Astrocyte (in vitro differentiated cells and primary cell): ENCODE data around the gene B3GALT6. TPM values are rescaled to one million over a fixed set of nuclear protein-coding genes. Genes with fewer than 3 reads are reported as not detected.
A peak's percentile ranks its signal among the peaks of the same experiment; 100 is the strongest.

Source experiments
- DNase-seq: peaks from one replicate; pipeline ENCODE4 v3.0.0-alpha.2; 2010; ENCODE audit warnings: low read depth
- FAIRE-seq: peaks from 2 replicates; lab custom pipeline; 2011; peaks lifted over from hg19 to GRCh38; lab: Jason Lieb, UNC
- H2AFZ ChIP-seq: 2 replicates; pipeline ENCODE4 v1.6.0; 2012; ENCODE audit warnings: low read depth, low read length, inconsistent platforms
- H3K27ac ChIP-seq: 2 replicates; pipeline ENCODE4 v1.5.1; 2011; ENCODE audit warnings: low read depth, low read length, inconsistent platforms
- H3K27me3 ChIP-seq: 2 replicates; pipeline ENCODE4 v1.6.0; 2011; ENCODE audit warnings: low read length, inconsistent platforms; ENCODE audit not compliant: insufficient read depth
- H3K36me3 ChIP-seq: 2 replicates; pipeline ENCODE4 v1.5.1; 2011; ENCODE audit warnings: low read length, inconsistent platforms; ENCODE audit not compliant: insufficient read depth
- H3K4me1 ChIP-seq: 2 replicates; pipeline ENCODE4 v1.5.1; 2011; ENCODE audit warnings: low read length, inconsistent platforms; ENCODE audit not compliant: insufficient read depth
- H3K4me2 ChIP-seq: 2 replicates; pipeline ENCODE4 v1.6.0; 2012; ENCODE audit warnings: low read length, inconsistent platforms
- H3K4me3 ChIP-seq: 2 replicates; pipeline ENCODE4 v1.5.1; 2011; ENCODE audit warnings: low read depth, mild to moderate bottlenecking, low read length, inconsistent platforms; ENCODE audit not compliant: insufficient read depth
- H3K79me2 ChIP-seq: 2 replicates; pipeline ENCODE4 v1.6.0; 2012; ENCODE audit warnings: mild to moderate bottlenecking, low read length, inconsistent platforms; ENCODE audit not compliant: insufficient read depth
- H3K9ac ChIP-seq: 2 replicates; pipeline ENCODE4 v1.6.0; 2012; ENCODE audit warnings: mild to moderate bottlenecking, low read length, inconsistent platforms
- H3K9me3 ChIP-seq: 2 replicates; pipeline ENCODE4 v1.5.1; 2012; ENCODE audit warnings: low read depth, mild to moderate bottlenecking, low read length, inconsistent platforms; ENCODE audit not compliant: insufficient read depth
- H4K20me1 ChIP-seq: 2 replicates; pipeline ENCODE4 v1.6.0; 2012; ENCODE audit warnings: low read length, inconsistent platforms; ENCODE audit not compliant: insufficient read depth
- H3K27ac Mint-ChIP-seq: one replicate; pipeline ENCODE4 v1.8.0; 2021; ENCODE audit warnings: mild to moderate bottlenecking, mixed read lengths; ENCODE audit not compliant: unreplicated experiment
- H3K27me3 Mint-ChIP-seq: one replicate; pipeline ENCODE4 v1.8.0; 2021; ENCODE audit warnings: low read depth, mixed read lengths; ENCODE audit not compliant: unreplicated experiment
- H3K36me3 Mint-ChIP-seq: one replicate; pipeline ENCODE4 v1.8.0; 2021; ENCODE audit warnings: low read depth, mixed read lengths; ENCODE audit not compliant: unreplicated experiment
- H3K4me1 Mint-ChIP-seq: one replicate; pipeline ENCODE4 v1.8.0; 2021; ENCODE audit warnings: low read depth, mixed read lengths; ENCODE audit not compliant: unreplicated experiment
- H3K4me3 Mint-ChIP-seq: one replicate; pipeline ENCODE4 v1.8.0; 2021; ENCODE audit warnings: mild to moderate bottlenecking, moderate library complexity, mixed read lengths; ENCODE audit not compliant: unreplicated experiment
- H3K9me3 Mint-ChIP-seq: one replicate; pipeline ENCODE4 v1.8.0; 2021; ENCODE audit warnings: mild to moderate bottlenecking, mixed read lengths; ENCODE audit not compliant: unreplicated experiment
- EZH2 ChIP-seq: IDR thresholded peaks from 2 replicates; pipeline ENCODE4 v1.6.1; 2012; ENCODE audit warnings: mild to moderate bottlenecking, low read length, inconsistent platforms; ENCODE audit not compliant: insufficient read depth
- total RNA-seq: library from RNA; stranded (reverse); gene quantifications from 2 replicates; pipeline ENCODE4 v1.2.1, GENCODE V29; 2021
- TF ChIP-seq, protein P1 (sequence below): IDR thresholded peaks from 2 replicates; pipeline ENCODE4 v1.5.1; 2011; ENCODE audit warnings: low read depth, mild to moderate bottlenecking, inconsistent platforms, low read length, moderate library complexity; ENCODE audit not compliant: insufficient read depth

Gene B3GALT6
- total RNA-seq, 1 donor from 2014 or later, result 22.4 TPM

DNA sequence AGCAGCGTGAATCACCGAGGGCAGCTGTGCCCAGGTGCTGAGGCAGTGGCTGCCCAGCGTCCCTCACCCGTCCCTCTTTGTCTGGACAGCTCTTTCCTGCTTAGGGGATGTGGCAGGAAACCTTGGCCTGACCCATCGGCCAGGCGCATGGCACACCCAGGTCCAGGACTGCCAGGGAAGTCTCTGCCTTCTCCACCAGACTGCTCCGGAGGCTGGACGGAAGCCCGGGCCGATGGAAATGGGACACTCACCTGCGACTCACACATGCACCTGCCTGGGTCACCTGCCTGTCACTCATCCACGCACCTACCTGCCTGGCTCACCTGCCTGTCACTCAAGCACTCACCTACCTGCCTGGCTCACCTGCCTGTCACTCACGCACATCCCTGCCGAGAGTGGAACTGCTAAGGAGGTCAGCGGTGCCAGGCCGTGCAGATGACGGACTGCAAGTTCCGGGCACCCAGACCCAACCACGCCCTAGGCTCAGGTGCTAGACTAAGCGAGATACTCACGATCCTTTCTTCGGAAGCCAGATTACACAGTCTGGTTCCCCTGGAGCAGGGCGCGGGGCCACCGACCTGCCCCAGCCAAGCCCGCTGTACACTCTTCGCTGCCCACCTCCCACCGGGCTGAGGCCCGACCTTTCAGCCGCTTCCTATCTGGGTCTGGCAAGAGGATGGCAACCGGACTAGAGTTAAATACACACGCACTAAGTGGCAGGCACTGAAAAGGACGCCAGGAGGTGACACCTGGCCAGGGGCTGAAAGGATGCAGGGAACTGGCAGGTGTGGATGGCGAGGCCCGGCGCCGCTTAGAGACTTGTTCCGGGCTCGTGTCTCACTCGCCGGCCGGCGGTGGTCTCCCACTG lies 40.5 kb downstream of the B3GALT6 start:
- H3K4me1 Mint-ChIP-seq, result peaks cover 35% of the 10 kb centered on the region
- Histone ChIP-seq H3K9me3 (no peaks in the 10 kb centered on the region), H3K4me1 (peaks cover 40% of the 10 kb centered on the region), H3K4me2 (peak overlapping the region; percentile 99), H3K27ac (peak overlapping the region; percentile 90), H4K20me1 (peaks cover 47% of the 10 kb centered on the region), H3K4me3 (peak overlapping the region; percentile 88), H3K79me2 (peaks cover 61% of the 10 kb centered on the region), H3K36me3 (no peaks in the 10 kb centered on the region), H3K27me3 (no peaks in the 10 kb centered on the region), H3K9ac (peak overlapping the region; percentile 99), H2AFZ (no peak overlapping the region)
- peaks cover 8% of the 10 kb centered on the region for H3K36me3 Mint-ChIP-seq
- no peaks in the 10 kb centered on the region for H3K9me3 Mint-ChIP-seq
- FAIRE-seq (no peak), DNase-seq (no peak)
- TF ChIP-seq, protein P1, sequence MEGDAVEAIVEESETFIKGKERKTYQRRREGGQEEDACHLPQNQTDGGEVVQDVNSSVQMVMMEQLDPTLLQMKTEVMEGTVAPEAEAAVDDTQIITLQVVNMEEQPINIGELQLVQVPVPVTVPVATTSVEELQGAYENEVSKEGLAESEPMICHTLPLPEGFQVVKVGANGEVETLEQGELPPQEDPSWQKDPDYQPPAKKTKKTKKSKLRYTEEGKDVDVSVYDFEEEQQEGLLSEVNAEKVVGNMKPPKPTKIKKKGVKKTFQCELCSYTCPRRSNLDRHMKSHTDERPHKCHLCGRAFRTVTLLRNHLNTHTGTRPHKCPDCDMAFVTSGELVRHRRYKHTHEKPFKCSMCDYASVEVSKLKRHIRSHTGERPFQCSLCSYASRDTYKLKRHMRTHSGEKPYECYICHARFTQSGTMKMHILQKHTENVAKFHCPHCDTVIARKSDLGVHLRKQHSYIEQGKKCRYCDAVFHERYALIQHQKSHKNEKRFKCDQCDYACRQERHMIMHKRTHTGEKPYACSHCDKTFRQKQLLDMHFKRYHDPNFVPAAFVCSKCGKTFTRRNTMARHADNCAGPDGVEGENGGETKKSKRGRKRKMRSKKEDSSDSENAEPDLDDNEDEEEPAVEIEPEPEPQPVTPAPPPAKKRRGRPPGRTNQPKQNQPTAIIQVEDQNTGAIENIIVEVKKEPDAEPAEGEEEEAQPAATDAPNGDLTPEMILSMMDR, result no peak
- no peak for TF ChIP-seq EZH2
- peak overlapping the region; percentile 93 for H3K27ac Mint-ChIP-seq
- H3K27me3 Mint-ChIP-seq, result no peaks in the 10 kb centered on the region
- H3K4me3 Mint-ChIP-seq, result peak overlapping the region; percentile 93

DNA sequence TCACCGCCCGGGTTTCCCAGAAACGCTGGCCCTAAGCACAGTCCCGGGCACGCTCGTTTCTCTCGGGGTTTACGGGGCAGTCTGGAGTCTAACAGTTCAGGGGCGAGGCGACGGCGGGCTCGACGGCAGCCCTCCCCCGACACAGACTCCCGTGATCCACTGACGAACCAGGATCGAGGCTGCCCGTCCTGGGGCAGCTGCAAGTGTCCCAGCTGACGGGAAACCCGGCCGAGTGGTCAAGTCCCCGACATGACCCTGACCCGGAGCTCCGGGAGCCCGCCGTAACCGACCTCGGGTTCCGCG lies 41.1 kb downstream of the B3GALT6 start:
- H3K4me1 ChIP-seq, result peaks cover 40% of the 10 kb centered on the region
- H3K27me3 ChIP-seq, result no peaks in the 10 kb centered on the region
- peak overlapping the region; percentile 88 for H3K4me3 ChIP-seq
- H2AFZ ChIP-seq, result peak overlapping the region; percentile 44
- peak overlapping the region; percentile 99 for H3K4me2 ChIP-seq
- DNase-seq, result no peak
- H3K4me1 Mint-ChIP-seq, result peaks cover 35% of the 10 kb centered on the region
- TF ChIP-seq EZH2, result no peak
- TF ChIP-seq, protein P1, result no peak
- H3K4me3 Mint-ChIP-seq, result peak overlapping the region; percentile 93
- no peaks in the 10 kb centered on the region for H3K9me3 ChIP-seq
- peak overlapping the region; percentile 90 for H3K27ac ChIP-seq
- H4K20me1 ChIP-seq, result peaks cover 44% of the 10 kb centered on the region
- peaks cover 55% of the 10 kb centered on the region for H3K79me2 ChIP-seq
- no peak for FAIRE-seq
- H3K36me3 Mint-ChIP-seq, result peaks cover 7% of the 10 kb centered on the region
- peak overlapping the region; percentile 99 for H3K9ac ChIP-seq
- peak overlapping the region; percentile 93 for H3K27ac Mint-ChIP-seq
- no peaks in the 10 kb centered on the region for H3K9me3 Mint-ChIP-seq
- H3K27me3 Mint-ChIP-seq, result no peaks in the 10 kb centered on the region
- H3K36me3 ChIP-seq, result no peaks in the 10 kb centered on the region
